Measurements from ENCODE around the gene PDCD4.

DNA sequence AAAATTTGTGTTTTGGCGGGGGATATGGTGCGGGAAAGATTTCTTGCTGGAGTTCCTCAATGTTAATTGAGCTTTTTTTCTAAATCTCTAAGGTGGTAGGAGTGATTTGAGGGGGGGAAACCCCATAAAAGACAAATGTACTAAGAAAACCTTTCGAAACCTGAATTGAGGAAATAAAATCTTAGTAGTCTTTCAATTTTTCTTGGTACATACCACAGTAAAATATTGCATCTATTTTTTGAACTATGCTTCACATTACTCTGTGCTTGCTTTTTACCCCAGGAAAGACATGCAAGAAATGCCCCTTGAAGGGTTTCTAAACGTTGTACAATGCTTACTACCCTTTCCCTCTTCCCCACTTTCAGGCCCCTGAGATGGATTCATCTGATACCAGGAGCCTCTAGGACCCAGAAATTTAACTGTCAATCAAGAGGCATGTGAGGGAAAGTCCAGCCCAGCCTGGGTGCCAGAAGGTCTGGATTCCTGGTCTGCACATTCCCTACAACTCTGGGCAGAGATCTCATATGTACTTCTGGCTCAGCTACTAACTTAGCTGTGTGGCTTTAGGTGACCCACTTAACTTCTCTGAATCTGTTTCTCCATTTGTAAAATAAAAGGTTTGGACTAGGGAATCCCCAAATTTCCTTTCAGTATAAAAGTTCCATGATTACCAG, 5.8 kb upstream of the PDCD4 start:
- TF ChIP-seq, protein P1, sequence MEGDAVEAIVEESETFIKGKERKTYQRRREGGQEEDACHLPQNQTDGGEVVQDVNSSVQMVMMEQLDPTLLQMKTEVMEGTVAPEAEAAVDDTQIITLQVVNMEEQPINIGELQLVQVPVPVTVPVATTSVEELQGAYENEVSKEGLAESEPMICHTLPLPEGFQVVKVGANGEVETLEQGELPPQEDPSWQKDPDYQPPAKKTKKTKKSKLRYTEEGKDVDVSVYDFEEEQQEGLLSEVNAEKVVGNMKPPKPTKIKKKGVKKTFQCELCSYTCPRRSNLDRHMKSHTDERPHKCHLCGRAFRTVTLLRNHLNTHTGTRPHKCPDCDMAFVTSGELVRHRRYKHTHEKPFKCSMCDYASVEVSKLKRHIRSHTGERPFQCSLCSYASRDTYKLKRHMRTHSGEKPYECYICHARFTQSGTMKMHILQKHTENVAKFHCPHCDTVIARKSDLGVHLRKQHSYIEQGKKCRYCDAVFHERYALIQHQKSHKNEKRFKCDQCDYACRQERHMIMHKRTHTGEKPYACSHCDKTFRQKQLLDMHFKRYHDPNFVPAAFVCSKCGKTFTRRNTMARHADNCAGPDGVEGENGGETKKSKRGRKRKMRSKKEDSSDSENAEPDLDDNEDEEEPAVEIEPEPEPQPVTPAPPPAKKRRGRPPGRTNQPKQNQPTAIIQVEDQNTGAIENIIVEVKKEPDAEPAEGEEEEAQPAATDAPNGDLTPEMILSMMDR (IDR thresholded peaks at IDR 0.05), result no peak
- TF ChIP-seq, protein P2, sequence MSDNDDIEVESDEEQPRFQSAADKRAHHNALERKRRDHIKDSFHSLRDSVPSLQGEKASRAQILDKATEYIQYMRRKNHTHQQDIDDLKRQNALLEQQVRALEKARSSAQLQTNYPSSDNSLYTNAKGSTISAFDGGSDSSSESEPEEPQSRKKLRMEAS (IDR thresholded peaks at IDR 0.05; ENCODE audit: low read depth), result no peak

Measured in SK-N-SH (cell line).